Right hindlimb (tissue), 1 donor: Measurements from ENCODE around the gene AGAP1.

Source experiments
- DNase-seq: peaks from one replicate; pipeline ENCODE4 v3.0.0-alpha.2; 2018

Gene AGAP1

GRCh38 chr2:235908826-235909225 is 415.0 kb downstream of the AGAP1 start:
- no peak for DNase-seq

GRCh38 chr2:235909358-235909757 is 415.5 kb downstream of the AGAP1 start:
- DNase-seq, result no peak

GRCh38 chr2:235910067-235910466 is 416.2 kb downstream of the AGAP1 start:
- no peak for DNase-seq

GRCh38 chr2:235911125-235911524 is 417.3 kb downstream of the AGAP1 start:
- DNase-seq, result no peak

GRCh38 chr2:235911633-235912233 is 417.9 kb downstream of the AGAP1 start:
- DNase-seq, result no peak

- no peak for DNase-seq
These were observed 420.9 kb downstream of the AGAP1 start for GRCh38 chr2:235914756-235915155.

- DNase-seq, result no peak
These were observed 423.7 kb downstream of the AGAP1 start for GRCh38 chr2:235917506-235917905.

GRCh38 chr2:235918876-235919275 is 425.0 kb downstream of the AGAP1 start:
- DNase-seq, result no peak

- DNase-seq, result no peak
These were observed 426.5 kb downstream of the AGAP1 start for GRCh38 chr2:235920216-235920865.

GRCh38 chr2:235921508-235922191 is 427.8 kb downstream of the AGAP1 start:
- no peak for DNase-seq

- no peak for DNase-seq
These were observed 429.0 kb downstream of the AGAP1 start for GRCh38 chr2:235922839-235923238.

GRCh38 chr2:235923859-235924674 is 430.2 kb downstream of the AGAP1 start:
- DNase-seq, result no peak

GRCh38 chr2:235924675-235925063 is 430.8 kb downstream of the AGAP1 start:
- no peak for DNase-seq

GRCh38 chr2:235925250-235925919 is 431.5 kb downstream of the AGAP1 start:
- DNase-seq, result no peak

GRCh38 chr2:235926229-235926628 is 432.4 kb downstream of the AGAP1 start:
- DNase-seq, result no peak

GRCh38 chr2:235928751-235929370 is 435.0 kb downstream of the AGAP1 start:
- DNase-seq, result peak; percentile 45

GRCh38 chr2:235930701-235931100 is 436.9 kb downstream of the AGAP1 start:
- no peak for DNase-seq

- no peak for DNase-seq
These were observed 437.8 kb downstream of the AGAP1 start for GRCh38 chr2:235931676-235932075.

- no peak for DNase-seq
These were observed 440.4 kb downstream of the AGAP1 start for GRCh38 chr2:235934059-235934773.

GRCh38 chr2:235934774-235935484 is 441.1 kb downstream of the AGAP1 start:
- no peak for DNase-seq

GRCh38 chr2:235935773-235936172 is 441.9 kb downstream of the AGAP1 start:
- DNase-seq, result no peak
